Vagina (tissue), 2 donors: ENCODE data around the gene GPX6. TPM values are rescaled to one million over a fixed set of nuclear protein-coding genes. Genes with fewer than 3 reads are reported as not detected.
"Not testable (repeated sequence)": the region's sequence is repeated elsewhere in the genome, so short reads cannot be mapped to it uniquely, and the experiment has no call there.

Source experiments
- DNase-seq, 2 donors: peaks; one replicate each; pipeline ENCODE4 v3.0.0-alpha.2; 2017; ENCODE audit errors: extremely low spot score in 2 of 2
- H3K27ac ChIP-seq: fragments of 200-600 bp; sonication (generic); one replicate; pipeline ENCODE4 v1.5.1; 2019
- H3K27me3 ChIP-seq: fragments of 200-600 bp; sonication (generic); one replicate; pipeline ENCODE4 v1.5.1; 2019
- H3K36me3 ChIP-seq, 2 donors: fragments of 200-600 bp; sonication (generic); one replicate each; pipeline ENCODE4 v1.5.1; 2017 to 2019
- H3K4me1 ChIP-seq: fragments of 200-600 bp; sonication (generic); one replicate; pipeline ENCODE4 v1.5.1; 2019
- H3K4me3 ChIP-seq, 2 donors: fragments of 200-600 bp; sonication (generic); 1 replicate in 1 of 2; 2 replicates in 1 of 2; pipeline ENCODE4 v1.5.1; 2016 to 2019
- H3K9me3 ChIP-seq: fragments of 200-600 bp; sonication (generic); one replicate; pipeline ENCODE4 v1.5.1; 2019
- CTCF ChIP-seq, 3 experiments: fragments of 450-650 bp in 2 of 3; fragments of 200-600 bp in 1 of 3; sonication (generic) in 1 of 3; IDR thresholded peaks; one replicate each; pipeline ENCODE4 v1.5.1; 2017 to 2019; ENCODE audit warnings: antibody characterized with exemption in 3 of 3, mild to moderate bottlenecking in 2 of 3, moderate library complexity in 2 of 3
- POLR2A ChIP-seq, 2 donors: fragments of 450-650 bp; IDR thresholded peaks; one replicate each; pipeline ENCODE4 v1.6.1; 2017; ENCODE audit warnings: antibody characterized with exemption in 2 of 2, mild to moderate bottlenecking in 2 of 2, moderate library complexity in 2 of 2
- POLR2AphosphoS5 ChIP-seq, 2 donors: sonication (generic); formaldehyde crosslinking; IDR thresholded peaks; one replicate each; pipeline ENCODE4 v1.9.0; 2017; ENCODE audit warnings: antibody characterized with exemption in 2 of 2, mild to moderate bottlenecking in 2 of 2, low read depth in 1 of 2; ENCODE audit not compliant: insufficient read depth in 1 of 2
- intact Hi-C: fragments of 100-400 bp; cut with DNase I; formaldehyde crosslinking; loops from one replicate; pipeline ENCODE4 v1.15.1; 2023
- total RNA-seq: library from RNA; depleted of rRNA; stranded (reverse); fragments of >200 nt; gene quantifications from one replicate; pipeline ENCODE4 v1.2.3, GENCODE V29; 2016

Gene GPX6
- total RNA-seq, 1 donor from 2014 or later = not detected

- no peak for DNase-seq
- Histone ChIP-seq H3K4me3 (no peak overlapping the region), H3K27ac (no peak overlapping the region), H3K36me3 (no peaks in the 10 kb centered on the region), H3K27me3 (no peaks in the 10 kb centered on the region), H3K9me3 (no peaks in the 10 kb centered on the region), H3K4me1 (no peaks in the 10 kb centered on the region)
- intact Hi-C loops = no loop called here
- TF ChIP-seq POLR2A (IDR thresholded peaks at IDR 0.05) (no peak), POLR2AphosphoS5 (IDR thresholded peaks at IDR 0.05; ENCODE audit: insufficient read depth in 1 of 2, low read depth in 1 of 2) (no peak), CTCF (IDR thresholded peaks at IDR 0.05) (no peak)
Measured at GRCh38 chr6:28480253-28480932, 35.2 kb downstream of the GPX6 start.

DNA sequence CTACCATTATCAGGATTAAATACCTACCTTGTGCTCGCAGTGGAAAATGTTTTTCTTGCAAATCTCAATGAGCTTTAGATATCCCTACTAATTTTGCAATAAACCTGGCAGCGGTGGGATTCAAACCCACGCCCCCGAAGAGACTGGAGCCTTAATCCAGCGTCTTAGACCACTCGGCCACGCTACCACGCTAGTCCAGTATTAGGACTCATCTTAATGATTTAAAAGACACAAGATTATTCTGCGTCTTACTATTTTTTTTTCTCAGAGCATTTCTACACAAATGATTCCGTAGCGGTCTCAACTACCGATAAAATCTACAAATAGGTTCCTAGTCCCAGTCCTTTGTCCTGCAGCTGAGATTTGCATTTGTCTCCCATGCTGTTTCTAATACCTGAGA, 37.1 kb downstream of the GPX6 start:
- Histone ChIP-seq H3K36me3 (no peaks in the 10 kb centered on the region), H3K27me3 (no peaks in the 10 kb centered on the region), H3K27ac (no peak overlapping the region), H3K4me3 (no peak overlapping the region), H3K9me3 (no peaks in the 10 kb centered on the region), H3K4me1 (no peaks in the 10 kb centered on the region)
- no peak for DNase-seq
- intact Hi-C loops = no loop called here
- TF ChIP-seq CTCF (IDR thresholded peaks at IDR 0.05) (no peak), POLR2AphosphoS5 (IDR thresholded peaks at IDR 0.05; ENCODE audit: insufficient read depth in 1 of 2, low read depth in 1 of 2) (no peak), POLR2A (IDR thresholded peaks at IDR 0.05) (no peak)

GRCh38 chr6:28474441-28475219, 41.0 kb downstream of the GPX6 start:
- H3K4me1 ChIP-seq = no peaks in the 10 kb centered on the region
- intact Hi-C loops = no loop called here
- no peak for TF ChIP-seq POLR2A (IDR thresholded peaks at IDR 0.05)
- TF ChIP-seq POLR2AphosphoS5 (IDR thresholded peaks at IDR 0.05; ENCODE audit: insufficient read depth in 1 of 2, low read depth in 1 of 2) = no peak
- no peak for TF ChIP-seq CTCF (IDR thresholded peaks at IDR 0.05)
- no peaks in the 10 kb centered on the region for H3K36me3 ChIP-seq
- DNase-seq = no peak
- H3K27ac ChIP-seq = no peak overlapping the region
- no peaks in the 10 kb centered on the region for H3K9me3 ChIP-seq
- H3K27me3 ChIP-seq = no peaks in the 10 kb centered on the region
- H3K4me3 ChIP-seq = peak overlapping the region in 1 of 2 donors; percentile 11

DNA sequence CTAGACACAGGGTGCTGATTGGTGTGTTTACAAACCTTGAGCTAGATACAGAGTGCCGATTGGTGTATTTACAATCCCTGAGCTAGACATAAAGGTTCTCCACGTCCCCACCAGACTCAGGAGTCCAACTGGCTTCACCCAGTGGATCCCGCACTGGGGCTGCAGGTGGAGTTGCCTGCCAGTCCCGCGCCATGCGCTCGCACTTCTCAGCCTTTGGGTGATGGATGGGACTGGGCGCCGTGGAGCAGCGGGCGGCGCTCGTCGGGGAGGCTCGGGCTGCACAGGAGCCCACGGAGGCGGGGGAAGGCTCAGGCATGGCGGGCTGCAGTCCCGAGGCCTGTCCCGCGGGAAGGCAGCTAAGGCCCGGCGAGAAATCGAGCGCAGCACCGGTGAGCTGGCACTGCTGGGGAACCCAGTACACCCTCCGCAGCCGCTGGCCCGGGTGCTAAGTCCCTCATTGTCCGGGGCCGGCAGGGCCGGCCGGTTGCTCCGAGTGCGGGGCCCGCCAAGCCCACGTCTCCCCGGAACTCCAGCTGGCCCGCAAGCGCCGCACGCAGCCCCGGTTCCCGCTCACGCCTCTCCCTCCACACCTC, 46.3 kb downstream of the GPX6 start:
- H3K27me3 ChIP-seq, H3K4me3 ChIP-seq, intact Hi-C loops, H3K4me1 ChIP-seq, H3K9me3 ChIP-seq, DNase-seq, H3K27ac ChIP-seq, H3K36me3 ChIP-seq: not testable (repeated sequence)

DNA sequence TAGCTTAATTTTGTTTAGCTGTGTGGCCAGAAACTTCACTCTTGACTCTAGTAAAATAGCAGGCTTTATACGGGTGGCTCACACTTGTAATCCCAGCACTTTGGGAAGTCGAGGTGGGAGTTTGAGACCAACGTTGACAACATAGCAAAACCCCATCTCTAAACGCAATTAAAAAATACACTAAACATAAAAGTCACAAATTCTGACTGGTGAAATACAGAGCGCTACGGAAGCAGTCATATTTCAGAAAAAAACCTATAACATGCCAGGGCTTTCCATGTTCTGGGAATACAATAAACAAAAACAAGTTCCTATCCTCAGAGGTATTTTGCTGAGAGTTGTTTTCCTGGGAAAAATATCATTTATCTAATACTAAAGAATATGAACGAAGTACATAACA, 47.5 kb downstream of the GPX6 start:
- TF ChIP-seq POLR2A (IDR thresholded peaks at IDR 0.05) (no peak), CTCF (IDR thresholded peaks at IDR 0.05) (no peak), POLR2AphosphoS5 (IDR thresholded peaks at IDR 0.05; ENCODE audit: insufficient read depth in 1 of 2, low read depth in 1 of 2) (no peak)
- no peak for DNase-seq
- no peaks in the 10 kb centered on the region for H3K27me3 ChIP-seq

More for the DNA sequence above, 47.5 kb downstream of the GPX6 start:
- Histone ChIP-seq H3K27ac (no peak overlapping the region), H3K4me3 (no peak overlapping the region), H3K36me3 (no peaks in the 10 kb centered on the region), H3K4me1 (no peaks in the 10 kb centered on the region), H3K9me3 (no peaks in the 10 kb centered on the region)
- intact Hi-C loops = no loop called here
